ENCODE measurements around the gene TRABD. TPM values are rescaled to one million over a fixed set of nuclear protein-coding genes. Genes with fewer than 3 reads are reported as not detected.

TRABD gene
- total RNA-seq, 1 donor from 2014 or later, result 43.7 TPM

DNA sequence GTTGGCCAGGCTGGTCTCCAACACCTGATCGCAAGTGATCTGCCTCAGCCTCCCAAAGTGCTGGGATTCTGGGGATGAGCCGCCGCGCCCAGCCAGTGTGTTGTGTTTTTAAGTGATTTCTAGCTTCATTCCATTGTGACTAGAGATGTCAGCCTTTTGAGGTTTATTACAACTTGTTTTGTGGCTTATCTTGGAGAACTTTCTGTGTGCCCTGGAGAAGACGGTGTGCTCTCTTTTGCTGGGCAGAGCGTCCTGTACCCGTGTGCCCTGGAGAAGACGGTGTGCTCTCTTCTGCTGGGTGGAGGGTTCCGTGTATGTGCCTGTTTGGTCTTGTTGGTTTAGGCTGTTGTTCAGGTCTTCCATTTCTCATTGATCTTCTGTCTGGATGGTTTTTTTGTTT lies 27.6 kb downstream of the TRABD start:
- no peak for DNase-seq
- TF ChIP-seq, protein P1, sequence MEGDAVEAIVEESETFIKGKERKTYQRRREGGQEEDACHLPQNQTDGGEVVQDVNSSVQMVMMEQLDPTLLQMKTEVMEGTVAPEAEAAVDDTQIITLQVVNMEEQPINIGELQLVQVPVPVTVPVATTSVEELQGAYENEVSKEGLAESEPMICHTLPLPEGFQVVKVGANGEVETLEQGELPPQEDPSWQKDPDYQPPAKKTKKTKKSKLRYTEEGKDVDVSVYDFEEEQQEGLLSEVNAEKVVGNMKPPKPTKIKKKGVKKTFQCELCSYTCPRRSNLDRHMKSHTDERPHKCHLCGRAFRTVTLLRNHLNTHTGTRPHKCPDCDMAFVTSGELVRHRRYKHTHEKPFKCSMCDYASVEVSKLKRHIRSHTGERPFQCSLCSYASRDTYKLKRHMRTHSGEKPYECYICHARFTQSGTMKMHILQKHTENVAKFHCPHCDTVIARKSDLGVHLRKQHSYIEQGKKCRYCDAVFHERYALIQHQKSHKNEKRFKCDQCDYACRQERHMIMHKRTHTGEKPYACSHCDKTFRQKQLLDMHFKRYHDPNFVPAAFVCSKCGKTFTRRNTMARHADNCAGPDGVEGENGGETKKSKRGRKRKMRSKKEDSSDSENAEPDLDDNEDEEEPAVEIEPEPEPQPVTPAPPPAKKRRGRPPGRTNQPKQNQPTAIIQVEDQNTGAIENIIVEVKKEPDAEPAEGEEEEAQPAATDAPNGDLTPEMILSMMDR (IDR thresholded peaks at IDR 0.05), result no peak
- Histone ChIP-seq H3K27me3 (ENCODE audit: low read depth) (no peaks in the 10 kb centered on the region), H3K27ac (no peak overlapping the region), H3K36me3 (peaks cover 98% of the 10 kb centered on the region), H3K4me1 (no peaks in the 10 kb centered on the region), H3K4me3 (no peak overlapping the region), H3K9me3 (no peaks in the 10 kb centered on the region)
- intact Hi-C loops (cut with DNase I), result no loop called here
- ATAC-seq, result no peak

DNA sequence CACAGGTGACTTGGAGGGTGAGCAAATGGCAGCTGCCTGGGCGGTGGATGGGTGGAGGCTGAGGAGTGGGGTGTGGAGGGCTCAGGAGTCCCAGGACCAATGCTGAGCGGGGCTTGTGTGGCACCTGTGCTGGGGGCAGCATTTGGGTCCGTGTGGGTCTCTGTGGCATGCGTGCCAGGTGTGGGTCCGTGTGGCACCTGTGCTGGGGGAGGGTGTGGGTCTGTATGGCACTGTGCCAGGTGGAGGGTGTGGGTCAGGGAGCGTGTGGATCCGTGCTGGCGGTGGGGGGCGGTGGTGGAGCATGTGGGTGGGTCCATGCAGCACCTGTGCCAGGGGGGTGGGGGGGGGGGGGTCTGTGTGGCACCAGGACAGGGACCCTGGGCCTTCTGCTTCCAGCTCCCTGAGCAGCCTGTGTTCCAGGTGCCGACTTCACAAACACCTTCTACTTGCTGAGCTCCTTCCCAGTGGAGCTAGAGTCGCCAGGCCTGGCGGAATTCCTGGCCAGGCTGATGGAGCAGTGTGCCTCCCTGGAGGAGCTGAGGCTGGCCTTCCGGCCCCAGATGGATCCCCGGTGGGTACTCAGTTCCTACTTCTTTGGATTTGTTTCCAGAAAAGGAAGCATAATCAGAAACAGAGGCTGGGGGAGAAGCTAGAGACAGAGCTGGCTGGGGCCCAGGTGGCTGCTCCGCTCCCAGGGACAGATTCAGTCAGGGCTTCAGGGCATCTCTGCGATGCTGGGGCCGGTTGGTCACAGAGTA lies 29.8 kb downstream of the TRABD start:
- intact Hi-C loops (cut with DNase I), result no loop called here
- Histone ChIP-seq H3K9me3 (no peaks in the 10 kb centered on the region), H3K27ac (no peak overlapping the region), H3K4me1 (peaks cover 6% of the 10 kb centered on the region), H3K36me3 (peaks cover 91% of the 10 kb centered on the region), H3K4me3 (no peak overlapping the region), H3K27me3 (ENCODE audit: low read depth) (no peaks in the 10 kb centered on the region)
- TF ChIP-seq, protein P1 (IDR thresholded peaks at IDR 0.05), result no peak
- DNase-seq, result peak; percentile 38
- no peak for ATAC-seq

DNA sequence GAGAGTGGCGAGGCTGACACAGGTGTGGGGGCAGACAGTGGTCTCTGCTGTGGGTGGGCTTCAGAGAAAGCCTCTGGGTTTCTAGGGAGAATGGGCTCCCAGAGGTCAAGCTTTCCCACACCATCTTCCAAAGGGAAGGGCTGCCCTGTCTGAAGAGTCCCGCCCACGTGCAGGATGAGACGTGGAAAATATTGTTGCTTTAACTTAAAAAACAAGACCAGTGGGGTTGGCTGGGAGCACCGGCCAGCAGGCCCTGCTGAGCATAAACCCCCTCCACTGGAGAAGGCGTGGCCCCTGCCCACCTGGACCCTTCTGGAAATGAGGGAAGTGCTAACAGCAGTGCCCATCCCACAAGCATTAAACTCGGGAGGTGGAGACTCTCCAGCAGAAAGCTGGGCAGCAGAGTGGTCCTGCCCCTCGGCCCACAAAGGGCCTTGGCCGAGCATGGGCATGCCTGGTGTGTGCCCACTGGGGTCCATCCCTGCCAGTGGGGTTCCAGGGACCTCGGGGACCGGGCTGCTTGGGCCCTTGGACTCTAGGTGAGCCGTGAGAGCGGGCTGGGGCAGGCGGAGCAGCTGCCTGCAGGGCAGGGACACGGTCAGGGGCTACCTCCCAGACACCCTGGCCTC lies 30.5 kb downstream of the TRABD start:
- DNase-seq, result peak; percentile 36
- Histone ChIP-seq H3K4me1 (peaks cover 6% of the 10 kb centered on the region), H3K36me3 (peaks cover 91% of the 10 kb centered on the region), H3K27ac (no peak overlapping the region), H3K9me3 (no peaks in the 10 kb centered on the region), H3K27me3 (ENCODE audit: low read depth) (no peaks in the 10 kb centered on the region), H3K4me3 (no peak overlapping the region)
- intact Hi-C loops (cut with DNase I), result no loop called here
- TF ChIP-seq, protein P1 (IDR thresholded peaks at IDR 0.05), result no peak
- no peak for ATAC-seq

DNA sequence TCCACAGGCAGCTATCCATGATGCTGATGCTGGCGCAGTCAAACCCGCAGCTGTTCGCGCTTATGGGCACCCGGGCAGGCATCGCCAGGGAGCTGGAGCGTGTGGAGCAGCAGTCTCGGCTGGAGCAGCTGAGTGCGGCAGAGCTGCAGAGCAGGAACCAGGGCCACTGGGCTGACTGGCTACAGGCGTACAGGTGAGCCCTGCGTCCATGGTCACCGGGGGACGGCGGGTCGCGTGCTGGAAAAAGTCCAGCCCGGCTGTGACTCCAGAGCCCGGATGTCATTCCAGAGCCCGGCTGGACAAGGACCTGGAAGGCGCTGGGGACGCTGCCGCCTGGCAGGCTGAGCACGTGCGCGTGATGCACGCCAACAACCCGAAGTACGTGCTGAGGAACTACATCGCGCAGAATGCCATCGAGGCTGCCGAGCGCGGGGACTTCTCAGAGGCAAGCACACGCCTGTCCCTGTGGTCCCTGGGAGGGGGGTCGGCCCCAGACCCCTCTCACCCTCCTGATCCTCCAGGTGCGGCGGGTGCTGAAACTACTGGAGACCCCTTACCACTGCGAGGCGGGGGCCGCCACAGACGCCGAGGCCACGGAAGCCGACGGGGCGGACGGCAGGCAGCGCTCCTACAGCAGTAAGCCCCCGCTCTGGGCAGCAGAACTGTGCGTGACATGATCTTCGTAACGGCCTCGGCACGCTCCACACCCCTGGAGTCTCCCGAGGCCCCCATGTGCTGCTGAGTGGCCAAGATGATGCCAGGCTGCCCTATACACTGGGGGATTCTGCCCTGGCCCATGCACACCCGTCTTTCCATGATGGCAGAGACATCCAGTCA lies 31.2 kb downstream of the TRABD start:
- Histone ChIP-seq H3K27me3 (ENCODE audit: low read depth) (no peaks in the 10 kb centered on the region), H3K36me3 (peaks cover 91% of the 10 kb centered on the region), H3K27ac (no peak overlapping the region), H3K4me3 (no peak overlapping the region), H3K9me3 (no peaks in the 10 kb centered on the region), H3K4me1 (peaks cover 6% of the 10 kb centered on the region)
- TF ChIP-seq, protein P1 (IDR thresholded peaks at IDR 0.05), result no peak
- no peak for ATAC-seq
- peak; percentile 47 for DNase-seq
- intact Hi-C loops (cut with DNase I), result no loop called here

DNA sequence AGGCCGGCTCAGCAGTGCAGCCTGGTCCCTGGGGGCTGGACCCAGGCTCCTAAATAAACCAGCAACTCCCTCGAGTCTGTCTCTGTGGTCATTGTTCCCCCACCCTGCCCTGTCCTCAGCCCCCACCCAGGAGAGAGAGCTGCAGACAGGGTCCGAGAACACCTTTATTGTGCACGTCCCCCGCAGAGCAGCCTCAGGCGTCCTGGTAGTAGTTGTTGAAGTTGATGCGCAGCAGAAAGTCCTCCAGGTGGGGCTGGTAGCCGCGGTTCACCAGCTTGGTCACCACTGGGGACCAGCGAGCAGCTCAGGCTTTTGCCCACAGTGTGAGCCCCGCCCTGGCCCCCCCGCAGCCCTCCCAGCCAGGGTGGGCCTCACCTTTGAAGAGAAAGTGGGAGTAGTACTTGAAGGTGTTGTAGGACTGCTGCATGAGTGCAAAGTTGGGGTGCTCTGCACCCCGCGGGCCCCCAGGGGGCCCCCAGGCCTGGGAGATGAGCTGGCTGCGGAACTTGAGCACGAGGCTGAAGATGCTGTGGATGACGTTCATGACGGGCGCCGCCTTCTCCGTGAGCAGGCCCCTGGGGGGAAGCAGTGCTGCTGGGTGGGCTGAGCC lies 31.9 kb downstream of the TRABD start:
- no peak for ATAC-seq
- no peaks in the 10 kb centered on the region for H3K9me3 ChIP-seq
- H3K4me1 ChIP-seq, result peaks cover 6% of the 10 kb centered on the region
- no peak overlapping the region for H3K4me3 ChIP-seq
- no peaks in the 10 kb centered on the region for H3K27me3 ChIP-seq (ENCODE audit: low read depth)
- TF ChIP-seq, protein P1 (IDR thresholded peaks at IDR 0.05), result no peak
- peak; percentile 42 for DNase-seq
- intact Hi-C loops (cut with DNase I), result no loop called here
- peaks cover 91% of the 10 kb centered on the region for H3K36me3 ChIP-seq
- H3K27ac ChIP-seq, result no peak overlapping the region

Measured in lower lobe of right lung (tissue), 2 donors.